ENCODE measurements around the gene SIN3A. TPM values are rescaled to one million over a fixed set of nuclear protein-coding genes. Genes with fewer than 3 reads are reported as not detected.
"Not testable (repeated sequence)": the region's sequence is repeated elsewhere in the genome, so short reads cannot be mapped to it uniquely, and the experiment has no call there.

The SIN3A gene
- total and polyA plus RNA-seq, 2 donors (not counting 1 experiment from before 2014, with no cell fraction given): 32.0 to 153 TPM

GRCh38 chr15:75335313-75335704 is 116.2 kb downstream of the SIN3A start:
- no peak overlapping the region for H3K27ac ChIP-seq (ENCODE audit: low read length in 2 of 2)

GRCh38 chr15:75333654-75334419 is 117.7 kb downstream of the SIN3A start:
- H3K79me2 ChIP-seq (ENCODE audit: control insufficient read depth, insufficient read depth, low read length); H3K27me3 ChIP-seq (replicated peaks in 1 of 4; ENCODE audit: control extremely low read depth in 1 of 4, control insufficient read depth in 3 of 4, insufficient read depth in 4 of 4, low read length in 3 of 4); H3K36me3 ChIP-seq (replicated peaks in 1 of 2; ENCODE audit: control extremely low read depth in 1 of 2, control insufficient read depth in 1 of 2, extremely low read depth in 1 of 2, insufficient read depth in 2 of 2, low read length in 1 of 2); H3K27me3 Mint-ChIP-seq; intact Hi-C loops (cut with micrococcal nuclease); H2AFZ ChIP-seq (ENCODE audit: insufficient read depth, low read depth, low read length, poor library complexity, severe bottlenecking); H3K4me2 ChIP-seq (replicated peaks; ENCODE audit: low read depth, low read length, poor library complexity, severe bottlenecking); H3K27ac ChIP-seq (ENCODE audit: low read length in 2 of 2); H3K4me3 ChIP-seq (ENCODE audit: control extremely low read depth in 1 of 5, extremely low read depth in 1 of 5, insufficient read depth in 1 of 5, low read depth in 2 of 5, low read length in 4 of 5); H4K20me1 ChIP-seq (ENCODE audit: control insufficient read depth, insufficient read depth, low read length, poor library complexity, severe bottlenecking); ATAC-seq (ENCODE audit: low read depth); H3K9me3 Mint-ChIP-seq (ENCODE audit: insufficient read depth); H3K4me3 Mint-ChIP-seq; H3K9ac ChIP-seq (ENCODE audit: low read length); DNase-seq; H3K9me3 ChIP-seq (ENCODE audit: control extremely low read depth in 1 of 3, control insufficient read depth in 2 of 3, insufficient read depth in 1 of 3, low read length in 2 of 3); H3K27ac Mint-ChIP-seq: not testable (repeated sequence)
- 59% methylated on average over 10 of the region's 15 CpGs for WGBS (ENCODE audit: insufficient coverage)
- CTCF ChIA-PET: interaction anchor here (0.6 to 2.7 kb wide), 2 partner anchors 34 to 42 kb away, joined by 4 to 13 read pairs; partner anchors contain the start of gene MAN2C1
- POLR2A ChIA-PET: interaction anchor here (0.6 kb wide), 1 partner anchor 118 kb away, joined by 8 read pairs; the partner anchor contains the start of gene SIN3A
- peaks cover 18% of the 10 kb centered on the region for H3K4me1 Mint-ChIP-seq
- peaks cover 9 to 16% of the 10 kb centered on the region in 2 donors for H3K4me1 ChIP-seq (ENCODE audit: control insufficient read depth in 2 of 2, insufficient read depth in 2 of 2, low read length in 2 of 2)

More at GRCh38 chr15:75335313-75335704, 116.2 kb downstream of the SIN3A start:
- Mint-ChIP-seq H3K27me3 (peaks cover 4% of the 10 kb centered on the region), H3K4me3 (peak overlapping the region; percentile 96), H3K9me3 (ENCODE audit: insufficient read depth) (no peaks in the 10 kb centered on the region), H3K4me1 (peaks cover 18% of the 10 kb centered on the region), H3K27ac (peak overlapping the region; percentile 90)
- ChIA-PET CTCF (interaction anchor here (1.0 to 2.7 kb wide), 3 partner anchors 33 to 292 kb away, joined by 3 to 13 read pairs (median 4); partner anchors contain the start of gene MAN2C1), POLR2A (interaction anchor here (0.6 to 1.9 kb wide), 3 partner anchors 12 to 664 kb away, joined by 4 to 12 read pairs (median 4); partner anchors contain the start of gene NEIL1)
- TF ChIP-seq EZH2 (IDR thresholded peaks at IDR 0.05; ENCODE audit: borderline replicate concordance, insufficient read depth, low read depth, low read length, poor library complexity, severe bottlenecking) (no peak), CTCF (IDR thresholded peaks at IDR 0.05) (no peak)
- Histone ChIP-seq H3K4me1 (ENCODE audit: control insufficient read depth in 2 of 2, insufficient read depth in 2 of 2, low read length in 2 of 2) (peaks cover 9 to 16% of the 10 kb centered on the region in 2 donors), H4K20me1 (ENCODE audit: control insufficient read depth, insufficient read depth, low read length, poor library complexity, severe bottlenecking) (no peaks in the 10 kb centered on the region), H3K79me2 (ENCODE audit: control insufficient read depth, insufficient read depth, low read length) (no peaks in the 10 kb centered on the region), H3K9me3 (ENCODE audit: control extremely low read depth in 1 of 3, control insufficient read depth in 2 of 3, insufficient read depth in 1 of 3, low read length in 2 of 3) (no peaks in the 10 kb centered on the region), H3K4me3 (ENCODE audit: control extremely low read depth in 1 of 5, extremely low read depth in 1 of 5, insufficient read depth in 1 of 5, low read depth in 2 of 5, low read length in 4 of 5) (peak overlapping the region; percentile 34 to 93 (median 83)), H3K4me2 (replicated peaks; ENCODE audit: low read depth, low read length, poor library complexity, severe bottlenecking) (peak overlapping the region; percentile 95), H3K27me3 (replicated peaks in 1 of 4; ENCODE audit: control extremely low read depth in 1 of 4, control insufficient read depth in 3 of 4, insufficient read depth in 4 of 4, low read length in 3 of 4) (no peaks in the 10 kb centered on the region), H3K9ac (ENCODE audit: low read length) (peak overlapping the region; percentile 92), H3K36me3 (replicated peaks in 1 of 2; ENCODE audit: control extremely low read depth in 1 of 2, control insufficient read depth in 1 of 2, extremely low read depth in 1 of 2, insufficient read depth in 2 of 2, low read length in 1 of 2) (peaks cover 0 to 8% of the 10 kb centered on the region in 2 experiments), H2AFZ (ENCODE audit: insufficient read depth, low read depth, low read length, poor library complexity, severe bottlenecking) (peak overlapping the region; percentile 93)
- ATAC-seq (ENCODE audit: low read depth) (no peak), DNase-seq (no peak)
- WGBS (ENCODE audit: insufficient coverage): 0% methylated on average over 1 of the region's 3 CpGs
- intact Hi-C loops (cut with micrococcal nuclease): no loop called here

GRCh38 chr15:75332093-75332492 is 119.4 kb downstream of the SIN3A start:
- DNase-seq; H3K9me3 ChIP-seq (ENCODE audit: control extremely low read depth in 1 of 3, control insufficient read depth in 2 of 3, insufficient read depth in 1 of 3, low read length in 2 of 3); H3K36me3 ChIP-seq (replicated peaks in 1 of 2; ENCODE audit: control extremely low read depth in 1 of 2, control insufficient read depth in 1 of 2, extremely low read depth in 1 of 2, insufficient read depth in 2 of 2, low read length in 1 of 2); H2AFZ ChIP-seq (ENCODE audit: insufficient read depth, low read depth, low read length, poor library complexity, severe bottlenecking); H3K4me2 ChIP-seq (replicated peaks; ENCODE audit: low read depth, low read length, poor library complexity, severe bottlenecking); ATAC-seq (ENCODE audit: low read depth); POLR2A ChIA-PET; CTCF ChIA-PET; intact Hi-C loops (cut with micrococcal nuclease); H4K20me1 ChIP-seq (ENCODE audit: control insufficient read depth, insufficient read depth, low read length, poor library complexity, severe bottlenecking); H3K4me3 ChIP-seq (ENCODE audit: control extremely low read depth in 1 of 5, extremely low read depth in 1 of 5, insufficient read depth in 1 of 5, low read depth in 2 of 5, low read length in 4 of 5); H3K9ac ChIP-seq (ENCODE audit: low read length); H3K27me3 Mint-ChIP-seq; H3K27ac ChIP-seq (ENCODE audit: low read length in 2 of 2); H3K27ac Mint-ChIP-seq; H3K27me3 ChIP-seq (replicated peaks in 1 of 4; ENCODE audit: control extremely low read depth in 1 of 4, control insufficient read depth in 3 of 4, insufficient read depth in 4 of 4, low read length in 3 of 4); H3K4me3 Mint-ChIP-seq; H3K9me3 Mint-ChIP-seq (ENCODE audit: insufficient read depth); H3K79me2 ChIP-seq (ENCODE audit: control insufficient read depth, insufficient read depth, low read length): not testable (repeated sequence)
- H3K4me1 Mint-ChIP-seq: peaks cover 17% of the 10 kb centered on the region
- peaks cover 9 to 16% of the 10 kb centered on the region in 2 donors for H3K4me1 ChIP-seq (ENCODE audit: control insufficient read depth in 2 of 2, insufficient read depth in 2 of 2, low read length in 2 of 2)
- WGBS (ENCODE audit: insufficient coverage): 93% methylated on average over 2 of the region's 7 CpGs
